K562 (cell line): ENCODE results near the gene EXO5.

Experiments used
- EWSR1 ChIP-seq: fragments of 450-650 bp; IDR thresholded peaks from 2 replicates; pipeline ENCODE4 v1.6.1; 2018; ENCODE audit warnings: borderline replicate concordance, mild to moderate bottlenecking, low read depth, moderate library complexity; ENCODE audit not compliant: partially characterized antibody
- HCFC1 ChIP-seq: IDR thresholded peaks from 2 replicates; pipeline ENCODE4 v1.6.1; 2012; ENCODE audit warnings: low read depth, low read length, improper control_type of control experiment
- JUNB ChIP-seq: fragments of 450-650 bp; formaldehyde crosslinking; conservative IDR thresholded peaks from 2 replicates; pipeline ENCODE4 v1.4.0; 2020; ENCODE audit warnings: mild to moderate bottlenecking
- POLR2AphosphoS2 ChIP-seq: IDR thresholded peaks from 2 replicates; pipeline ENCODE4 v1.6.1; 2012; ENCODE audit warnings: low read length, improper control_type of control experiment
- POLR2AphosphoS5 ChIP-seq: IDR thresholded peaks from 2 replicates; pipeline ENCODE4 v1.6.1; 2011; ENCODE audit warnings: mild to moderate bottlenecking, low read depth, low read length, moderate library complexity; ENCODE audit not compliant: control insufficient read depth, insufficient read depth
- SIRT6 ChIP-seq: IDR thresholded peaks from one replicate; pipeline ENCODE4 v1.6.1; 2012; ENCODE audit warnings: low read depth, mild to moderate bottlenecking, control low read depth, inconsistent platforms, low read length, moderate library complexity
- THRB ChIP-seq: fragments of 450-650 bp; formaldehyde crosslinking; conservative IDR thresholded peaks from 2 replicates; pipeline ENCODE4 v1.4.0; 2022; ENCODE audit warnings: mild to moderate bottlenecking, missing genetic modification characterization
- USF1 ChIP-seq: sonication (generic); formaldehyde crosslinking; IDR thresholded peaks from 2 replicates; pipeline ENCODE4 v1.9.0; 2022; ENCODE audit warnings: mild to moderate bottlenecking, missing genetic modification reagents
- ZNF133 ChIP-seq: fragments of 250-450 bp; sonication (Bioruptor Pico); IDR thresholded peaks from 2 replicates; pipeline ENCODE4 v1.4.0; 2020; ENCODE audit warnings: mild to moderate bottlenecking
- ZNF274 ChIP-seq: IDR thresholded peaks from 2 replicates; pipeline ENCODE4 v1.6.1; 2011; ENCODE audit warnings: low read depth, mild to moderate bottlenecking, low read length, moderate library complexity, borderline replicate concordance

GRCh38 chr1:40530735-40531380 lies 22.3 kb downstream of the EXO5 start:
- TF ChIP-seq THRB (CRISPR knock-in tag) (no peak), POLR2AphosphoS5 (no peak), EWSR1 (no peak), JUNB (CRISPR knock-in tag) (no peak), USF1 (no peak), SIRT6 (no peak), ZNF274 (no peak), ZNF133 (no peak), HCFC1 (no peak), POLR2AphosphoS2 (no peak)
